ENCODE measurements around the gene LY6G5C. TPM values are rescaled to one million over a fixed set of nuclear protein-coding genes. Genes with fewer than 3 reads are reported as not detected.
A peak's percentile ranks its signal among the peaks of the same experiment; 100 is the strongest.

LY6G5C gene
- total and polyA plus RNA-seq, 9 of the 15 experiments (the other 6 are each of a cell fraction or from before 2014, with no cell fraction given) = 0.10 to 0.67 (median 0.46) TPM; not detected in 4

DNA sequence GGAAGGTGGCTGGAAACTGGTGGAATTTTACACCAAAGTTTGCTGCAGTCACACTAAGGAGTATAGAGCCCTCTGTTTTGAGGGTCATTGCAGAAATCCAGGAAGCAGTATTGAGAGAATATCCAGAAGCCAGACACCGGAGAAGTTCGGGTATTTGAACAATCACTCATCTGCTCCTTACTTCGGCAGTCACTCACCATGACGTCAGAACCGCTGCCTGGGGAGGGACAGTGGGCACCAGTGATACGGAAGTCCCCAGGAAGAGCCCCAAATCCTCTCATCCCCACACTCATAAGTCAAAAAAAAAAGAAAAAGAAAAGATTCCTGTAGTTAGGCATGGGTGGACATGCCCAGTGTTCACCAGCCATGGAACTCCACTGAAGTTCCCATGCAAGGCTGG is 4.0 kb downstream of the LY6G5C start (continued):
- TF ChIP-seq, protein P1, sequence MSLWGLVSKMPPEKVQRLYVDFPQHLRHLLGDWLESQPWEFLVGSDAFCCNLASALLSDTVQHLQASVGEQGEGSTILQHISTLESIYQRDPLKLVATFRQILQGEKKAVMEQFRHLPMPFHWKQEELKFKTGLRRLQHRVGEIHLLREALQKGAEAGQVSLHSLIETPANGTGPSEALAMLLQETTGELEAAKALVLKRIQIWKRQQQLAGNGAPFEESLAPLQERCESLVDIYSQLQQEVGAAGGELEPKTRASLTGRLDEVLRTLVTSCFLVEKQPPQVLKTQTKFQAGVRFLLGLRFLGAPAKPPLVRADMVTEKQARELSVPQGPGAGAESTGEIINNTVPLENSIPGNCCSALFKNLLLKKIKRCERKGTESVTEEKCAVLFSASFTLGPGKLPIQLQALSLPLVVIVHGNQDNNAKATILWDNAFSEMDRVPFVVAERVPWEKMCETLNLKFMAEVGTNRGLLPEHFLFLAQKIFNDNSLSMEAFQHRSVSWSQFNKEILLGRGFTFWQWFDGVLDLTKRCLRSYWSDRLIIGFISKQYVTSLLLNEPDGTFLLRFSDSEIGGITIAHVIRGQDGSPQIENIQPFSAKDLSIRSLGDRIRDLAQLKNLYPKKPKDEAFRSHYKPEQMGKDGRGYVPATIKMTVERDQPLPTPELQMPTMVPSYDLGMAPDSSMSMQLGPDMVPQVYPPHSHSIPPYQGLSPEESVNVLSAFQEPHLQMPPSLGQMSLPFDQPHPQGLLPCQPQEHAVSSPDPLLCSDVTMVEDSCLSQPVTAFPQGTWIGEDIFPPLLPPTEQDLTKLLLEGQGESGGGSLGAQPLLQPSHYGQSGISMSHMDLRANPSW (CRISPR knock-in tag; IDR thresholded peaks at IDR 0.05) = no peak
- TF ChIP-seq SMAD3 (CRISPR knock-in tag; conservative IDR thresholded peaks at IDR 0.05) (peak; percentile 56; the same call in 1 of the 2 replicates), NR3C1 (CRISPR knock-in tag; IDR thresholded peaks at IDR 0.05) (no peak), ETS2 (tag; IDR thresholded peaks at IDR 0.05; ENCODE audit: borderline replicate concordance, poor library complexity, severe bottlenecking) (no peak), CREB1 (IDR thresholded peaks at IDR 0.05) (peak; percentile 62), CREB1 (CRISPR knock-in tag; IDR thresholded peaks at IDR 0.05) (peak; percentile 56), ZFX (CRISPR knock-in tag; IDR thresholded peaks at IDR 0.05) (no peak), ZBTB17 (CRISPR knock-in tag; IDR thresholded peaks at IDR 0.05) (0 out of 2 replicates have a peak, but pooled peaks have one; percentile 47), ELF2 (CRISPR knock-in tag; IDR thresholded peaks at IDR 0.05) (no peak), TAF9B (IDR thresholded peaks at IDR 0.05; ENCODE audit: partially characterized antibody) (no peak), NFIC (IDR thresholded peaks at IDR 0.05) (no peak)
- TF ChIP-seq, protein P2, sequence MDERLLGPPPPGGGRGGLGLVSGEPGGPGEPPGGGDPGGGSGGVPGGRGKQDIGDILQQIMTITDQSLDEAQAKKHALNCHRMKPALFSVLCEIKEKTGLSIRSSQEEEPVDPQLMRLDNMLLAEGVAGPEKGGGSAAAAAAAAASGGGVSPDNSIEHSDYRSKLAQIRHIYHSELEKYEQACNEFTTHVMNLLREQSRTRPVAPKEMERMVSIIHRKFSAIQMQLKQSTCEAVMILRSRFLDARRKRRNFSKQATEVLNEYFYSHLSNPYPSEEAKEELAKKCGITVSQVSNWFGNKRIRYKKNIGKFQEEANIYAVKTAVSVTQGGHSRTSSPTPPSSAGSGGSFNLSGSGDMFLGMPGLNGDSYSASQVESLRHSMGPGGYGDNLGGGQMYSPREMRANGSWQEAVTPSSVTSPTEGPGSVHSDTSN (CRISPR knock-in tag; IDR thresholded peaks at IDR 0.05; ENCODE audit: low read depth) = peak; percentile 55; the same call in 1 of the 2 replicates
- TF ChIP-seq, protein P2 (tag; conservative IDR thresholded peaks at IDR 0.05; ENCODE audit: low read depth) = peak; percentile 90
- TF ChIP-seq, protein P3, sequence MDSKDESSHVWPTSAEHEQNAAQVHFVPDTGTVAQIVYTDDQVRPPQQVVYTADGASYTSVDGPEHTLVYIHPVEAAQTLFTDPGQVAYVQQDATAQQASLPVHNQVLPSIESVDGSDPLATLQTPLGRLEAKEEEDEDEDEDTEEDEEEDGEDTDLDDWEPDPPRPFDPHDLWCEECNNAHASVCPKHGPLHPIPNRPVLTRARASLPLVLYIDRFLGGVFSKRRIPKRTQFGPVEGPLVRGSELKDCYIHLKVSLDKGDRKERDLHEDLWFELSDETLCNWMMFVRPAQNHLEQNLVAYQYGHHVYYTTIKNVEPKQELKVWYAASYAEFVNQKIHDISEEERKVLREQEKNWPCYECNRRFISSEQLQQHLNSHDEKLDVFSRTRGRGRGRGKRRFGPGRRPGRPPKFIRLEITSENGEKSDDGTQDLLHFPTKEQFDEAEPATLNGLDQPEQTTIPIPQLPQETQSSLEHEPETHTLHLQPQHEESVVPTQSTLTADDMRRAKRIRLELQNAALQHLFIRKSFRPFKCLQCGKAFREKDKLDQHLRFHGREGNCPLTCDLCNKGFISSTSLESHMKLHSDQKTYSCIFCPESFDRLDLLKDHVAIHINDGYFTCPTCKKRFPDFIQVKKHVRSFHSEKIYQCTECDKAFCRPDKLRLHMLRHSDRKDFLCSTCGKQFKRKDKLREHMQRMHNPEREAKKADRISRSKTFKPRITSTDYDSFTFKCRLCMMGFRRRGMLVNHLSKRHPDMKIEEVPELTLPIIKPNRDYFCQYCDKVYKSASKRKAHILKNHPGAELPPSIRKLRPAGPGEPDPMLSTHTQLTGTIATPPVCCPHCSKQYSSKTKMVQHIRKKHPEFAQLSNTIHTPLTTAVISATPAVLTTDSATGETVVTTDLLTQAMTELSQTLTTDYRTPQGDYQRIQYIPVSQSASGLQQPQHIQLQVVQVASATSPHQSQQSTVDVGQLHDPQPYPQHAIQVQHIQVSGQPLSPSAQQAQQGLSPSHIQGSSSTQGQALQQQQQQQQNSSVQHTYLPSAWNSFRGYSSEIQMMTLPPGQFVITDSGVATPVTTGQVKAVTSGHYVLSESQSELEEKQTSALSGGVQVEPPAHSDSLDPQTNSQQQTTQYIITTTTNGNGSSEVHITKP (IDR thresholded peaks at IDR 0.05; ENCODE audit: partially characterized antibody) = no peak
- TF ChIP-seq, protein P4, sequence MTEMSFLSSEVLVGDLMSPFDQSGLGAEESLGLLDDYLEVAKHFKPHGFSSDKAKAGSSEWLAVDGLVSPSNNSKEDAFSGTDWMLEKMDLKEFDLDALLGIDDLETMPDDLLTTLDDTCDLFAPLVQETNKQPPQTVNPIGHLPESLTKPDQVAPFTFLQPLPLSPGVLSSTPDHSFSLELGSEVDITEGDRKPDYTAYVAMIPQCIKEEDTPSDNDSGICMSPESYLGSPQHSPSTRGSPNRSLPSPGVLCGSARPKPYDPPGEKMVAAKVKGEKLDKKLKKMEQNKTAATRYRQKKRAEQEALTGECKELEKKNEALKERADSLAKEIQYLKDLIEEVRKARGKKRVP (CRISPR knock-in tag; IDR thresholded peaks at IDR 0.05) = 0 out of 2 replicates have a peak, but pooled peaks have one; percentile 16
